SK-N-SH treated with all-trans-retinoic acid at 6 μM for 48 hours (cell line): ENCODE data around the gene AKT3.

Source experiments
- ATAC-seq: fragments of 200-7000 bp; cut with Tn5 transposase; 3 replicates; pipeline ENCODE4 v1.9.1; 2020; ENCODE audit warnings: mild to moderate bottlenecking, moderate library complexity
- BACH2 ChIP-seq: fragments of 250-450 bp; sonication (Bioruptor Pico); IDR thresholded peaks from 2 replicates; pipeline ENCODE4 v1.9.0; 2021; ENCODE audit warnings: mild to moderate bottlenecking, borderline replicate concordance
- CSDC2 ChIP-seq: fragments of 250-450 bp; sonication (Bioruptor Pico); IDR thresholded peaks from 2 replicates; pipeline ENCODE4 v1.5.0; 2020; ENCODE audit warnings: mild to moderate bottlenecking, moderate library complexity
- ESRRG ChIP-seq: fragments of 250-450 bp; sonication (Bioruptor Pico); IDR thresholded peaks from 2 replicates; pipeline ENCODE4 v1.6.1; 2021; ENCODE audit warnings: mild to moderate bottlenecking
- GLIS3 ChIP-seq: fragments of 250-450 bp; sonication (Bioruptor Pico); IDR thresholded peaks from 2 replicates; pipeline ENCODE4 v1.5.0; 2020; ENCODE audit warnings: mild to moderate bottlenecking, moderate library complexity
- ISL1 ChIP-seq: fragments of 250-450 bp; sonication (Bioruptor Pico); IDR thresholded peaks from 2 replicates; pipeline ENCODE4 v2.1.2; 2022; ENCODE audit warnings: mild to moderate bottlenecking, moderate library complexity
- PATZ1 ChIP-seq: fragments of 250-450 bp; sonication (Bioruptor Pico); IDR thresholded peaks from 2 replicates; pipeline ENCODE4 v1.8.0; 2020; ENCODE audit warnings: mild to moderate bottlenecking, moderate library complexity, borderline replicate concordance
- POU6F1 ChIP-seq: fragments of 250-450 bp; sonication (Bioruptor Pico); IDR thresholded peaks from 2 replicates; pipeline ENCODE4 v1.8.0; 2021; ENCODE audit warnings: low read depth, mild to moderate bottlenecking, moderate library complexity, borderline replicate concordance
- PPARA ChIP-seq: fragments of 250-450 bp; sonication (Bioruptor Pico); IDR thresholded peaks from 2 replicates; pipeline ENCODE4 v1.5.0; 2020; ENCODE audit warnings: mild to moderate bottlenecking, borderline replicate concordance
- RARB ChIP-seq: fragments of 250-450 bp; sonication (Bioruptor Pico); IDR thresholded peaks from 2 replicates; pipeline ENCODE4 v1.8.0; 2021; ENCODE audit warnings: mild to moderate bottlenecking, moderate library complexity
- SNAI2 ChIP-seq: fragments of 250-450 bp; sonication (Bioruptor Pico); IDR thresholded peaks from 2 replicates; pipeline ENCODE4 v1.5.0; 2020; ENCODE audit warnings: mild to moderate bottlenecking, moderate library complexity
- TOX ChIP-seq: fragments of 250-450 bp; sonication (Bioruptor Pico); IDR thresholded peaks from 2 replicates; pipeline ENCODE4 v1.8.0; 2021; ENCODE audit warnings: mild to moderate bottlenecking, moderate library complexity, borderline replicate concordance
- ZC3H10 ChIP-seq: fragments of 250-450 bp; sonication (Bioruptor Pico); IDR thresholded peaks from 2 replicates; pipeline ENCODE4 v1.5.1; 2021; ENCODE audit warnings: mild to moderate bottlenecking, moderate library complexity
- ZFP30 ChIP-seq: fragments of 450-650 bp; formaldehyde crosslinking; IDR thresholded peaks from 2 replicates; pipeline ENCODE4 v1.5.0; 2022; ENCODE audit warnings: mild to moderate bottlenecking, moderate library complexity
- ZNF565 ChIP-seq: fragments of 450-650 bp; formaldehyde crosslinking; conservative IDR thresholded peaks from 2 replicates; pipeline ENCODE4 v1.5.0; 2020; ENCODE audit warnings: low read depth, mild to moderate bottlenecking, moderate library complexity
- ZNF70 ChIP-seq: fragments of 450-650 bp; formaldehyde crosslinking; IDR thresholded peaks from 2 replicates; pipeline ENCODE4 v1.5.0; 2020; ENCODE audit warnings: mild to moderate bottlenecking, moderate library complexity
- ZNF8 ChIP-seq: fragments of 450-650 bp; formaldehyde crosslinking; IDR thresholded peaks from 2 replicates; pipeline ENCODE4 v1.5.0; 2020; ENCODE audit warnings: mild to moderate bottlenecking, moderate library complexity
- TF ChIP-seq, protein P1 (sequence below): fragments of 250-450 bp; sonication (Bioruptor Pico); IDR thresholded peaks from 2 replicates; pipeline ENCODE4 v1.5.0; 2020; ENCODE audit warnings: mild to moderate bottlenecking, moderate library complexity
- TF ChIP-seq, protein P2 (sequence below): fragments of 250-450 bp; sonication (Bioruptor Pico); IDR thresholded peaks from 2 replicates; pipeline ENCODE4 v1.5.1; 2021; ENCODE audit warnings: mild to moderate bottlenecking, moderate library complexity

AKT3 gene

GRCh38 chr1:243496187-243496646 lies 353.8 kb downstream of the AKT3 start:
- no peak for ATAC-seq
- TF ChIP-seq TOX (CRISPR knock-in tag), result no peak
- TF ChIP-seq ZNF565 (CRISPR knock-in tag), result no peak
- no peak for TF ChIP-seq ZNF8 (CRISPR knock-in tag)
- TF ChIP-seq SNAI2 (CRISPR knock-in tag), result no peak
- TF ChIP-seq PATZ1 (CRISPR knock-in tag), result no peak
- TF ChIP-seq ZFP30 (CRISPR knock-in tag), result no peak
- no peak for TF ChIP-seq ESRRG (CRISPR knock-in tag)
- TF ChIP-seq GLIS3 (CRISPR knock-in tag), result no peak
- TF ChIP-seq ZNF70 (CRISPR knock-in tag), result no peak
- TF ChIP-seq PPARA (CRISPR knock-in tag), result no peak
- TF ChIP-seq ISL1, result no peak
- TF ChIP-seq BACH2 (CRISPR knock-in tag), result no peak
- TF ChIP-seq POU6F1 (CRISPR knock-in tag), result no peak

DNA sequence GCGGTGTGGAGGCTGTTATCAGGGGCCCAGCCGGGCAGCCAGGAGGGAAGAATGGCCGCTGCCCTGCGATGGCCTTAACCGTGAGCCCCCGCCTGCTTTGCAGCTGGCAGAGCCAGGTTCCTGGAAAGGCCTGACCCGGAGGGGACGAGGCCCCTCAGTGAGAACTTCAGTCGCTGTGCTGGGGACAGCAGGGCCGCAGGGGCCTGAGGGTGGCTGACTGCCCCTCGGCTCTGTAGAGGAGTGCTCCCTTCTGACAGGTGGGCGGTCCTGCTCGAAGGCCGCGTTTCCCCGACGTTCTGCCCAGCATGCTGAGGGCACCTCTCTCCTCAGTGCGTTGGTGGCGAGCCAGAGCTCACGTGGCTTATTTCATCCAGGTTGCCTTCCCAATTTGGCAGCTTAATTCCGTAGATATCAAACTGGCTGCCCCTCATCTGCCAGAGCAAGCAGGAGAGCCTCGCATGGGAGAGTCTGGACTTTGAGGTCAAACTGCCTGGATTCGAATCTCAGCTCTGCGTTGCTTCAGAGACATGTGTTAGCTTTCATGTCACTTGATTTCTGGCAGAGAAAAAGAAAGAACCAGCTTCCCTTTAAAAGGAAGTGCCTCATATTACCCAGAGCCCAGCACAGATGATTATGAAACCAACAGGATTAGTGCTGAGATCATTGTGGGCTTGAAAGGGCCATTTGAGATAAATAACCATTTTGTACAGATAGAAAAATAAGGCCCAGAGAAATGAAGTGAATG lies 354.4 kb downstream of the AKT3 start:
- no peak for ATAC-seq
- TF ChIP-seq RARB (CRISPR knock-in tag), result no peak
- no peak for TF ChIP-seq ZC3H10 (CRISPR knock-in tag)

- TF ChIP-seq, protein P1, sequence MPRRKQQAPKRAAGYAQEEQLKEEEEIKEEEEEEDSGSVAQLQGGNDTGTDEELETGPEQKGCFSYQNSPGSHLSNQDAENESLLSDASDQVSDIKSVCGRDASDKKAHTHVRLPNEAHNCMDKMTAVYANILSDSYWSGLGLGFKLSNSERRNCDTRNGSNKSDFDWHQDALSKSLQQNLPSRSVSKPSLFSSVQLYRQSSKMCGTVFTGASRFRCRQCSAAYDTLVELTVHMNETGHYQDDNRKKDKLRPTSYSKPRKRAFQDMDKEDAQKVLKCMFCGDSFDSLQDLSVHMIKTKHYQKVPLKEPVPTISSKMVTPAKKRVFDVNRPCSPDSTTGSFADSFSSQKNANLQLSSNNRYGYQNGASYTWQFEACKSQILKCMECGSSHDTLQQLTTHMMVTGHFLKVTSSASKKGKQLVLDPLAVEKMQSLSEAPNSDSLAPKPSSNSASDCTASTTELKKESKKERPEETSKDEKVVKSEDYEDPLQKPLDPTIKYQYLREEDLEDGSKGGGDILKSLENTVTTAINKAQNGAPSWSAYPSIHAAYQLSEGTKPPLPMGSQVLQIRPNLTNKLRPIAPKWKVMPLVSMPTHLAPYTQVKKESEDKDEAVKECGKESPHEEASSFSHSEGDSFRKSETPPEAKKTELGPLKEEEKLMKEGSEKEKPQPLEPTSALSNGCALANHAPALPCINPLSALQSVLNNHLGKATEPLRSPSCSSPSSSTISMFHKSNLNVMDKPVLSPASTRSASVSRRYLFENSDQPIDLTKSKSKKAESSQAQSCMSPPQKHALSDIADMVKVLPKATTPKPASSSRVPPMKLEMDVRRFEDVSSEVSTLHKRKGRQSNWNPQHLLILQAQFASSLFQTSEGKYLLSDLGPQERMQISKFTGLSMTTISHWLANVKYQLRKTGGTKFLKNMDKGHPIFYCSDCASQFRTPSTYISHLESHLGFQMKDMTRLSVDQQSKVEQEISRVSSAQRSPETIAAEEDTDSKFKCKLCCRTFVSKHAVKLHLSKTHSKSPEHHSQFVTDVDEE, result no peak
- TF ChIP-seq PATZ1 (CRISPR knock-in tag) (no peak), BACH2 (CRISPR knock-in tag) (no peak)
- ATAC-seq, result no peak
These were observed 355.2 kb downstream of the AKT3 start for GRCh38 chr1:243494741-243495431.

DNA sequence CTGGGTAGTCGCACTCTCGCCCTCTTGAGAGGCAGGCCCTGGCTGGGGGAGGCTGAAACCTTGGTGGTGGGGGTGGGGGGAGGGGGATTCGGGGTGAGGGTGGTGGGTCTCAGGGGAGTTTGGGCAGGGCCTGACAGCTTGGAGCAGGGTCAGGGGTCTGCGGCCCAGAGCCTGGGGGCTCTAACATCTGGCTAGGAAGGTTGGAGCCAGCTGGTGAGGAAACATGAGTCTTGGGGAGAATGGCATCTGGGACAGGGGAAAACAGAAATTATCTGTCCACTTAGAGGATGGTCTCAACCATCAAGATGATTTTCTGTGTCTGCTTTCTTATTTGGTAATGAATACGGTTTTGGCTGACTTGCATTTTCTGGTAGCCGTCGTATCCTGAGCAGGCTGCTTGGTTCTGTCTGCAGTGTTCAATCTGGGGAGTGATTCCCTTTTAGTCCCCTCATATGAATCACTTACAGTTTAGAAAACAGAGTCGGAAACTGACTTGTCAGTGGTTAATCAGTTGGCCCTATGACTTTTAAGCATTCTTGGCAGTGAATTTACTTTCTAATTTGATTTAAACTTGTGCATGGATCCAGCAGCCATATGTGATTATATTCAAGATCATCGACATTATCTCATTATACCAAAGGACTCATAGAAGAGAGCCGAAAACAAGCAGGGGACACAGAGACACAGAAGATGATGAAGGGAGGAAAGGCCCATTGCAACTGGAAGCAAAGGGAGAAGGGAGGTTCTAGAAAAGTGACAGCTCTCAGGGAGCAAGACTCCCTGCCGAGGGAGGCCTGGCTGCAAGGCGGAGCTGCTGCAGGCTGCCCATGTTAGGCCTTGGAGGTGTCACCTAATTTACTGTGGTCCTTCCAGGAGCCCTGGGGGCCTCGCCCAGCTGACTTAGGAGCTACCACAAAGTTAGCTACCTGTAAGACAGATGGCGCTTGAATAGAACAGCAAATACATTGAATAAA lies 356.6 kb downstream of the AKT3 start:
- ATAC-seq, result peak; percentile 75
- no peak for TF ChIP-seq CSDC2 (CRISPR knock-in tag)
- peak; percentile 90 for TF ChIP-seq PATZ1 (CRISPR knock-in tag)
- TF ChIP-seq ZC3H10 (CRISPR knock-in tag), result peak; percentile 87
- peak; percentile 95 for TF ChIP-seq ISL1
- peak; percentile 90 for TF ChIP-seq TOX (CRISPR knock-in tag)
- no peak for TF ChIP-seq SNAI2 (CRISPR knock-in tag)
- no peak for TF ChIP-seq GLIS3 (CRISPR knock-in tag)
- TF ChIP-seq POU6F1 (CRISPR knock-in tag), result peak; percentile 93; the same call in 1 of the 2 replicates
- TF ChIP-seq, protein P2, sequence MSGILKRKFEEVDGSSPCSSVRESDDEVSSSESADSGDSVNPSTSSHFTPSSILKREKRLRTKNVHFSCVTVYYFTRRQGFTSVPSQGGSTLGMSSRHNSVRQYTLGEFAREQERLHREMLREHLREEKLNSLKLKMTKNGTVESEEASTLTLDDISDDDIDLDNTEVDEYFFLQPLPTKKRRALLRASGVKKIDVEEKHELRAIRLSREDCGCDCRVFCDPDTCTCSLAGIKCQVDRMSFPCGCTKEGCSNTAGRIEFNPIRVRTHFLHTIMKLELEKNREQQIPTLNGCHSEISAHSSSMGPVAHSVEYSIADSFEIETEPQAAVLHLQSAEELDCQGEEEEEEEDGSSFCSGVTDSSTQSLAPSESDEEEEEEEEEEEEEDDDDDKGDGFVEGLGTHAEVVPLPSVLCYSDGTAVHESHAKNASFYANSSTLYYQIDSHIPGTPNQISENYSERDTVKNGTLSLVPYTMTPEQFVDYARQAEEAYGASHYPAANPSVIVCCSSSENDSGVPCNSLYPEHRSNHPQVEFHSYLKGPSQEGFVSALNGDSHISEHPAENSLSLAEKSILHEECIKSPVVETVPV (CRISPR knock-in tag), result no peak; the same call in 1 of the 2 replicates
